ENCODE results near the gene CATSPER3.

DNA sequence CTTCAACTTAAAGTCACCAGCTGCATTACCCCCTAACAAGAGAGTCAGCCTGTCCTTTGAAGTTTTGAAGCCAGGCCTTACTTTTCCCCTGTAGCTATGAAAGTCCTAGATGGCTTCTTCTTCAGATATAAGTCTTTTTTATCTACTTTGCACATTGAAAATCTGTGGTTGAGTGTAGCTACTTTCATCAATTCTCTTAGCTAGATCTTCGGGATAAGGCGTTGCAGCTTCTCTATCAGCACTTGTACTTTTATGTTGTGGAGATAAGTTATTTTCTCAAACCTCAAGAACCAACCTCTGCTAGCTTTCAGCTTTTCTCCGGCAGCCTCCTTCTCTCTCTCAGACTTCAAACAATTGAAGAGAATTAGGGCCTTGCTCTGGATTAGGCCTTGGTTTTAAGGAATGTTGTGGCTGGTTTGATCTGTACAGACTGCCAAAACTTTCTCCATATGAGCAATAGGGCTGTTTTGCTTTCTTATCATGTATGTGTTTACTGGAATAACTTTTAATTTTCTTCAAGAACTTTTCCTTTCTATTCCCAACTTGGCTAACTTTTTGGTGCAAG is 21.6 kb downstream of the CATSPER3 start:
- TF ChIP-seq POLR2A (IDR thresholded peaks at IDR 0.05): no peak
- TF ChIP-seq, protein P1, sequence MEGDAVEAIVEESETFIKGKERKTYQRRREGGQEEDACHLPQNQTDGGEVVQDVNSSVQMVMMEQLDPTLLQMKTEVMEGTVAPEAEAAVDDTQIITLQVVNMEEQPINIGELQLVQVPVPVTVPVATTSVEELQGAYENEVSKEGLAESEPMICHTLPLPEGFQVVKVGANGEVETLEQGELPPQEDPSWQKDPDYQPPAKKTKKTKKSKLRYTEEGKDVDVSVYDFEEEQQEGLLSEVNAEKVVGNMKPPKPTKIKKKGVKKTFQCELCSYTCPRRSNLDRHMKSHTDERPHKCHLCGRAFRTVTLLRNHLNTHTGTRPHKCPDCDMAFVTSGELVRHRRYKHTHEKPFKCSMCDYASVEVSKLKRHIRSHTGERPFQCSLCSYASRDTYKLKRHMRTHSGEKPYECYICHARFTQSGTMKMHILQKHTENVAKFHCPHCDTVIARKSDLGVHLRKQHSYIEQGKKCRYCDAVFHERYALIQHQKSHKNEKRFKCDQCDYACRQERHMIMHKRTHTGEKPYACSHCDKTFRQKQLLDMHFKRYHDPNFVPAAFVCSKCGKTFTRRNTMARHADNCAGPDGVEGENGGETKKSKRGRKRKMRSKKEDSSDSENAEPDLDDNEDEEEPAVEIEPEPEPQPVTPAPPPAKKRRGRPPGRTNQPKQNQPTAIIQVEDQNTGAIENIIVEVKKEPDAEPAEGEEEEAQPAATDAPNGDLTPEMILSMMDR (IDR thresholded peaks at IDR 0.05): no peak
